Chondrocyte (in vitro differentiated cells): Measurements from ENCODE around the gene MALRD1. TPM values are rescaled to one million over a fixed set of nuclear protein-coding genes. Genes with fewer than 3 reads are reported as not detected.
A peak's percentile ranks its signal among the peaks of the same experiment; 100 is the strongest.

Experiments
- DNase-seq: peaks from one replicate; pipeline ENCODE4 v3.0.0; 2021; ENCODE audit warnings: mixed read lengths, low spot score
- H3K27ac Mint-ChIP-seq: one replicate; pipeline ENCODE4 v1.8.0; 2021; ENCODE audit warnings: mild to moderate bottlenecking, moderate library complexity, mixed read lengths; ENCODE audit not compliant: unreplicated experiment
- H3K27me3 Mint-ChIP-seq: 2 replicates; pipeline ENCODE4 v1.8.0; 2021; ENCODE audit warnings: low read depth, mixed read lengths
- H3K36me3 Mint-ChIP-seq: 2 replicates; pipeline ENCODE4 v1.8.0; 2021; ENCODE audit warnings: low read depth, mixed read lengths
- H3K4me1 Mint-ChIP-seq: 2 replicates; pipeline ENCODE4 v1.8.0; 2021; ENCODE audit warnings: low read depth, mild to moderate bottlenecking, mixed read lengths
- H3K4me3 Mint-ChIP-seq: one replicate; pipeline ENCODE4 v1.8.0; 2021; ENCODE audit warnings: mild to moderate bottlenecking, moderate library complexity, mixed read lengths; ENCODE audit not compliant: unreplicated experiment
- H3K9me3 Mint-ChIP-seq: 2 replicates; pipeline ENCODE4 v1.8.0; 2021; ENCODE audit warnings: low read depth, mixed read lengths
- CTCF ChIP-seq: fragments of 200-600 bp; sonication (generic); IDR thresholded peaks from 2 replicates; pipeline ENCODE4 v1.5.0; 2021; ENCODE audit warnings: antibody characterized with exemption, mild to moderate bottlenecking, moderate library complexity
- total RNA-seq: library from RNA; stranded (reverse); gene quantifications from 3 replicates; pipeline ENCODE4 v1.2.1, GENCODE V29; 2021

The MALRD1 gene
- total RNA-seq, 1 donor from 2014 or later: 0.27 TPM

DNA sequence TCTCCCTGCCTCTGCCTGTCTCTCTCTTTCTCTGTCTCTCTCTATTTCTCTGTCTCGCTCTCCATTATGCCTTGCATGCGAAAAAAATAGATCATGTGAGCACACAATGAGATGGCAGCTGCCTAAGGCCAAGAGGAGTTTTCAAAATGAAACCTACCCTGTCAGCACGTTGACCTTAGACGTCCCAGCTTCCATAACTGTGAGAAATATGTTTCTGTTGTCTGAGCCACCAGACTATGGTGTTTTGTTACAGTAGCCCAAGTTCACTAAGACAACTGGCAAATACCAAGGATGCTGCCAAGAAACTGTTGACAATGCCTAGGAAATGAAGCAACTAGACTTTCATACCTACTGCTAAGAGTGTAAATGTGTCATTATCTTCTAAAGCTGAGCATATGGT is 697.1 kb downstream of the MALRD1 start:
- H3K4me1 Mint-ChIP-seq: peaks cover 12% of the 10 kb centered on the region
- peaks cover 14% of the 10 kb centered on the region for H3K9me3 Mint-ChIP-seq
- no peak overlapping the region for H3K4me3 Mint-ChIP-seq
- H3K36me3 Mint-ChIP-seq: peaks cover 4% of the 10 kb centered on the region
- TF ChIP-seq CTCF: no peak
- no peak overlapping the region for H3K27ac Mint-ChIP-seq
- no peaks in the 10 kb centered on the region for H3K27me3 Mint-ChIP-seq
- DNase-seq: no peak

DNA sequence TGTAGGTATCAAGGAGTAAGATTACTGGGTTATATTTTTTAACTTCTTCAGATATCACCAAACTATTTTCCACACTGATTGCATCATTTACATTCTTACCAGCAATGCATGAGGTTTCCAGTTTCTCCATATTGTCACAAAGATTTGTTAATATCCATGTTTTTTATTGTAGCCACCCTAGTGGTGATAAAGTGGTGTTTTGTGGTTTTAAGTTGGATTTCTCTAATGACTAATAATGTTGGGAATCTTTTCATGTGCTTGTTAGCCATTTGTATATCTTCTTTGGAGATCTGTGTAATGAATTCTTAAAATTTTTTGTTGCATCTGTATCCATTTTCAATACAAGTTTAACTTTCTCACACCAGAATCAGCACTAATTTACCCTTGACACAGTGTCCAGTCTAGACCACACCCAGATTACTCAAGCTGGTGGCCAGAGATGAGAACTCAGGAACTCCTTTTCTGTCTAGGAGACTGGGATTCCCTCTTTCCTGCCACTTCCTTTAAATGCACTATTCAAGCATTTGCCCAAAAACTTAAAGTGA is 700.7 kb downstream of the MALRD1 start:
- peak overlapping the region; percentile 39 for H3K27ac Mint-ChIP-seq
- H3K27me3 Mint-ChIP-seq: no peaks in the 10 kb centered on the region
- H3K36me3 Mint-ChIP-seq: peaks cover 4% of the 10 kb centered on the region
- TF ChIP-seq CTCF: no peak
- H3K4me1 Mint-ChIP-seq: peaks cover 12% of the 10 kb centered on the region
- no peak overlapping the region for H3K4me3 Mint-ChIP-seq
- DNase-seq: no peak
- peaks cover 14% of the 10 kb centered on the region for H3K9me3 Mint-ChIP-seq

DNA sequence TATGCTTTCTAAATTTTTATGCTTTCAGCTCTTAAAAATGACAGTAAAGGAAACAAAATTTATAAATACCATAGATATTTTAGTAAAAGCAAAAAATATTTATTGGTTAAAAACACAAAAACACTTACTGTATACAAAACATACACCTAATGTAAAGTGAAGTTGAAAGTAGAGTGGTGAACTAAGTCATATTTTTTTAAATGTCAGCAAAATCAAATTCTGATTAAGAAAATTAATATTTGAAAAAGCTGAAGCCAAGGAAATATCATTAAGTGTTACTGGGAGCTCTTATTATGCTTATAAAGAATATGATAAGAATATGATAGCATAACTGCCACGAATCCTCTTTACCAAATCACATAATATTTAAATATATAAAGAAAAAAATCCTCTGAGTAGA is 702.4 kb downstream of the MALRD1 start:
- H3K27ac Mint-ChIP-seq: no peak overlapping the region

DNA sequence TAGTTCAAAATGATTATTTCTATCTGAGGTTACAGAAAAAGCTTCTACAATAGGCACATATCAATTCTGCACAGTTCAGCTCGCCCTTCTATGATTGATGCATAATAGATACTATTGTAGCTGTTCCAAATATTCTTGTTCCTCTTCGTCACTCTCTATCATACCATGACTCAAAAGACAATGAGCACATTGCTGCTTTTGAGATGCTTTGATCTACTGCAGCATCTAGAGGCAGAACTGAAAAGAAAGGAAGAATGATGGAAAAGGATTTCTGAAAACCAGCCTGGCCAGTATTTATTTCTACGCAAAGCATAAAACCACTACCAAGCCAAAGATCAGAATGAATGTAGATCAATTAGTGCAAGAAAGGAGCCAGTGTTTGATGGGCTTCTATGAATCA is 708.3 kb downstream of the MALRD1 start:
- TF ChIP-seq CTCF: no peak
- no peak overlapping the region for H3K27ac Mint-ChIP-seq
- H3K4me1 Mint-ChIP-seq: no peaks in the 10 kb centered on the region
- no peak for DNase-seq
- no peaks in the 10 kb centered on the region for H3K36me3 Mint-ChIP-seq
- no peaks in the 10 kb centered on the region for H3K9me3 Mint-ChIP-seq
- no peak overlapping the region for H3K4me3 Mint-ChIP-seq
- H3K27me3 Mint-ChIP-seq: peaks cover 5% of the 10 kb centered on the region

More for the DNA sequence above, 702.4 kb downstream of the MALRD1 start:
- Mint-ChIP-seq H3K9me3 (peaks cover 14% of the 10 kb centered on the region), H3K36me3 (peaks cover 4% of the 10 kb centered on the region), H3K27me3 (no peaks in the 10 kb centered on the region), H3K4me1 (peaks cover 9% of the 10 kb centered on the region), H3K4me3 (no peak overlapping the region)
- no peak for TF ChIP-seq CTCF
- DNase-seq: no peak

DNA sequence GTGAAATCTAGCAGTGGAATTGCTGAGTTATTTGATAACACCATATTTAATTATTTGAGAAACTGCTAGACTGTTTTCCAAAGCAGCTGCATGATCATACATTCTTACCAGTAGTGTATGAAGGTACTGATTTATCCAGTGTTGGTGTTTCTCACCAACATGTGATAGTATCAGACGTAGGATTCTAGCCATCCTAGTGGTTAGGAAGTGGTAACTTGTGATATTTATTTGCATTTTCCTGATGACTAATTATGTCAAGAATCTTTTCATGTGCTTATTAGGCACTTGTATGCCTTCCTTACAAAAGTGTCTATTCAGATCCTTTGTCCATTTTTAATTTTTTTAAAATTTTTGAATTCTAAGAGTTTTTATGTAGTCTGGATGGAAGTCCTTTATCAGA is 713.4 kb downstream of the MALRD1 start:
- Mint-ChIP-seq H3K27ac (no peak overlapping the region), H3K9me3 (no peaks in the 10 kb centered on the region), H3K4me3 (no peak overlapping the region), H3K36me3 (no peaks in the 10 kb centered on the region), H3K4me1 (no peaks in the 10 kb centered on the region), H3K27me3 (peaks cover under 1% of the 10 kb centered on the region)
- no peak for TF ChIP-seq CTCF
- DNase-seq: no peak
